Astrocyte (in vitro differentiated cells and primary cell): ENCODE measurements around the gene PALLD. TPM values are rescaled to one million over a fixed set of nuclear protein-coding genes. Genes with fewer than 3 reads are reported as not detected.
A peak's percentile ranks its signal among the peaks of the same experiment; 100 is the strongest.

Experiments used
- DNase-seq: peaks from one replicate; pipeline ENCODE4 v3.0.0-alpha.2; 2010; ENCODE audit warnings: low read depth
- FAIRE-seq: peaks from 2 replicates; lab custom pipeline; 2011; peaks lifted over from hg19 to GRCh38; lab: Jason Lieb, UNC
- H2AFZ ChIP-seq: 2 replicates; pipeline ENCODE4 v1.6.0; 2012; ENCODE audit warnings: low read depth, low read length, inconsistent platforms
- H3K27ac ChIP-seq: 2 replicates; pipeline ENCODE4 v1.5.1; 2011; ENCODE audit warnings: low read depth, low read length, inconsistent platforms
- H3K27me3 ChIP-seq: 2 replicates; pipeline ENCODE4 v1.6.0; 2011; ENCODE audit warnings: low read length, inconsistent platforms; ENCODE audit not compliant: insufficient read depth
- H3K36me3 ChIP-seq: 2 replicates; pipeline ENCODE4 v1.5.1; 2011; ENCODE audit warnings: low read length, inconsistent platforms; ENCODE audit not compliant: insufficient read depth
- H3K4me1 ChIP-seq: 2 replicates; pipeline ENCODE4 v1.5.1; 2011; ENCODE audit warnings: low read length, inconsistent platforms; ENCODE audit not compliant: insufficient read depth
- H3K4me2 ChIP-seq: 2 replicates; pipeline ENCODE4 v1.6.0; 2012; ENCODE audit warnings: low read length, inconsistent platforms
- H3K4me3 ChIP-seq: 2 replicates; pipeline ENCODE4 v1.5.1; 2011; ENCODE audit warnings: low read depth, mild to moderate bottlenecking, low read length, inconsistent platforms; ENCODE audit not compliant: insufficient read depth
- H3K79me2 ChIP-seq: 2 replicates; pipeline ENCODE4 v1.6.0; 2012; ENCODE audit warnings: mild to moderate bottlenecking, low read length, inconsistent platforms; ENCODE audit not compliant: insufficient read depth
- H3K9ac ChIP-seq: 2 replicates; pipeline ENCODE4 v1.6.0; 2012; ENCODE audit warnings: mild to moderate bottlenecking, low read length, inconsistent platforms
- H3K9me3 ChIP-seq: 2 replicates; pipeline ENCODE4 v1.5.1; 2012; ENCODE audit warnings: low read depth, mild to moderate bottlenecking, low read length, inconsistent platforms; ENCODE audit not compliant: insufficient read depth
- H4K20me1 ChIP-seq: 2 replicates; pipeline ENCODE4 v1.6.0; 2012; ENCODE audit warnings: low read length, inconsistent platforms; ENCODE audit not compliant: insufficient read depth
- H3K27ac Mint-ChIP-seq: one replicate; pipeline ENCODE4 v1.8.0; 2021; ENCODE audit warnings: mild to moderate bottlenecking, mixed read lengths; ENCODE audit not compliant: unreplicated experiment
- H3K27me3 Mint-ChIP-seq: one replicate; pipeline ENCODE4 v1.8.0; 2021; ENCODE audit warnings: low read depth, mixed read lengths; ENCODE audit not compliant: unreplicated experiment
- H3K36me3 Mint-ChIP-seq: one replicate; pipeline ENCODE4 v1.8.0; 2021; ENCODE audit warnings: low read depth, mixed read lengths; ENCODE audit not compliant: unreplicated experiment
- H3K4me1 Mint-ChIP-seq: one replicate; pipeline ENCODE4 v1.8.0; 2021; ENCODE audit warnings: low read depth, mixed read lengths; ENCODE audit not compliant: unreplicated experiment
- H3K4me3 Mint-ChIP-seq: one replicate; pipeline ENCODE4 v1.8.0; 2021; ENCODE audit warnings: mild to moderate bottlenecking, moderate library complexity, mixed read lengths; ENCODE audit not compliant: unreplicated experiment
- H3K9me3 Mint-ChIP-seq: one replicate; pipeline ENCODE4 v1.8.0; 2021; ENCODE audit warnings: mild to moderate bottlenecking, mixed read lengths; ENCODE audit not compliant: unreplicated experiment
- EZH2 ChIP-seq: IDR thresholded peaks from 2 replicates; pipeline ENCODE4 v1.6.1; 2012; ENCODE audit warnings: mild to moderate bottlenecking, low read length, inconsistent platforms; ENCODE audit not compliant: insufficient read depth
- total RNA-seq: library from RNA; stranded (reverse); gene quantifications from 2 replicates; pipeline ENCODE4 v1.2.1, GENCODE V29; 2021
- TF ChIP-seq, protein P1 (sequence below): IDR thresholded peaks from 2 replicates; pipeline ENCODE4 v1.5.1; 2011; ENCODE audit warnings: low read depth, mild to moderate bottlenecking, inconsistent platforms, low read length, moderate library complexity; ENCODE audit not compliant: insufficient read depth

The PALLD gene
- total RNA-seq, 1 donor from 2014 or later = 498 TPM

- Histone ChIP-seq H3K27ac (no peak overlapping the region), H3K4me3 (no peak overlapping the region), H2AFZ (no peak overlapping the region), H3K36me3 (peaks cover 6% of the 10 kb centered on the region), H3K4me1 (peaks cover 27% of the 10 kb centered on the region), H3K27me3 (no peaks in the 10 kb centered on the region), H3K9me3 (no peaks in the 10 kb centered on the region), H3K79me2 (peaks cover 3% of the 10 kb centered on the region), H3K4me2 (peak overlapping the region; percentile 2), H3K9ac (no peak overlapping the region), H4K20me1 (no peaks in the 10 kb centered on the region)
- DNase-seq (no peak), FAIRE-seq (no peak)
- peak overlapping the region; percentile 72 for H3K27ac Mint-ChIP-seq
- TF ChIP-seq, protein P1, sequence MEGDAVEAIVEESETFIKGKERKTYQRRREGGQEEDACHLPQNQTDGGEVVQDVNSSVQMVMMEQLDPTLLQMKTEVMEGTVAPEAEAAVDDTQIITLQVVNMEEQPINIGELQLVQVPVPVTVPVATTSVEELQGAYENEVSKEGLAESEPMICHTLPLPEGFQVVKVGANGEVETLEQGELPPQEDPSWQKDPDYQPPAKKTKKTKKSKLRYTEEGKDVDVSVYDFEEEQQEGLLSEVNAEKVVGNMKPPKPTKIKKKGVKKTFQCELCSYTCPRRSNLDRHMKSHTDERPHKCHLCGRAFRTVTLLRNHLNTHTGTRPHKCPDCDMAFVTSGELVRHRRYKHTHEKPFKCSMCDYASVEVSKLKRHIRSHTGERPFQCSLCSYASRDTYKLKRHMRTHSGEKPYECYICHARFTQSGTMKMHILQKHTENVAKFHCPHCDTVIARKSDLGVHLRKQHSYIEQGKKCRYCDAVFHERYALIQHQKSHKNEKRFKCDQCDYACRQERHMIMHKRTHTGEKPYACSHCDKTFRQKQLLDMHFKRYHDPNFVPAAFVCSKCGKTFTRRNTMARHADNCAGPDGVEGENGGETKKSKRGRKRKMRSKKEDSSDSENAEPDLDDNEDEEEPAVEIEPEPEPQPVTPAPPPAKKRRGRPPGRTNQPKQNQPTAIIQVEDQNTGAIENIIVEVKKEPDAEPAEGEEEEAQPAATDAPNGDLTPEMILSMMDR = no peak
- TF ChIP-seq EZH2 = no peak
- H3K4me1 Mint-ChIP-seq = peaks cover 37% of the 10 kb centered on the region
- H3K27me3 Mint-ChIP-seq = no peaks in the 10 kb centered on the region
- H3K9me3 Mint-ChIP-seq = no peaks in the 10 kb centered on the region
- H3K4me3 Mint-ChIP-seq = no peak overlapping the region
- peaks cover 31% of the 10 kb centered on the region for H3K36me3 Mint-ChIP-seq
Measured at GRCh38 chr4:168707205-168707604, 210.4 kb downstream of the PALLD start.

GRCh38 chr4:168708108-168708507 is 211.3 kb downstream of the PALLD start:
- Mint-ChIP-seq H3K27me3 (no peaks in the 10 kb centered on the region), H3K36me3 (peaks cover 33% of the 10 kb centered on the region), H3K27ac (peak overlapping the region; percentile 93), H3K4me1 (peaks cover 39% of the 10 kb centered on the region), H3K4me3 (peak overlapping the region; percentile 60), H3K9me3 (no peaks in the 10 kb centered on the region)
- no peak overlapping the region for H3K9ac ChIP-seq
- TF ChIP-seq, protein P1 = no peak
- TF ChIP-seq EZH2 = no peak
- peak; percentile 52 for DNase-seq
- no peak overlapping the region for H2AFZ ChIP-seq
- H3K36me3 ChIP-seq = peaks cover 6% of the 10 kb centered on the region
- H4K20me1 ChIP-seq = no peaks in the 10 kb centered on the region
- no peaks in the 10 kb centered on the region for H3K9me3 ChIP-seq
- no peaks in the 10 kb centered on the region for H3K27me3 ChIP-seq
- H3K4me1 ChIP-seq = peaks cover 30% of the 10 kb centered on the region
- H3K27ac ChIP-seq = no peak overlapping the region
- FAIRE-seq = peak; percentile 49
- peaks cover 3% of the 10 kb centered on the region for H3K79me2 ChIP-seq
- no peak overlapping the region for H3K4me3 ChIP-seq
- no peak overlapping the region for H3K4me2 ChIP-seq

- H3K36me3 ChIP-seq = peaks cover 6% of the 10 kb centered on the region
- no peaks in the 10 kb centered on the region for H3K9me3 ChIP-seq
- no peaks in the 10 kb centered on the region for H4K20me1 ChIP-seq
- H3K27ac Mint-ChIP-seq = peak overlapping the region; percentile 41
- H3K9me3 Mint-ChIP-seq = no peaks in the 10 kb centered on the region
- H3K9ac ChIP-seq = no peak overlapping the region
- no peak overlapping the region for H3K4me3 ChIP-seq
- H3K27me3 ChIP-seq = no peaks in the 10 kb centered on the region
- no peak overlapping the region for H3K4me3 Mint-ChIP-seq
- no peak overlapping the region for H2AFZ ChIP-seq
- no peak overlapping the region for H3K27ac ChIP-seq
- no peaks in the 10 kb centered on the region for H3K27me3 Mint-ChIP-seq
- TF ChIP-seq, protein P1 = peak; percentile 50
- TF ChIP-seq EZH2 = no peak
- H3K4me1 ChIP-seq = peaks cover 30% of the 10 kb centered on the region
- peaks cover 46% of the 10 kb centered on the region for H3K36me3 Mint-ChIP-seq
- DNase-seq (peak; percentile 64), FAIRE-seq (peak; percentile 86)
- no peak overlapping the region for H3K4me2 ChIP-seq
- H3K79me2 ChIP-seq = peaks cover 7% of the 10 kb centered on the region
- H3K4me1 Mint-ChIP-seq = peaks cover 48% of the 10 kb centered on the region
Measured at GRCh38 chr4:168710353-168710946, 213.6 kb downstream of the PALLD start.
